ENCODE measurements around the gene PTPRO.

PTPRO gene

GRCh38 chr12:15446807-15447206 lies 124.5 kb downstream of the PTPRO start:
- peak; percentile 41 for DNase-seq (ENCODE audit: low read depth)

DNA sequence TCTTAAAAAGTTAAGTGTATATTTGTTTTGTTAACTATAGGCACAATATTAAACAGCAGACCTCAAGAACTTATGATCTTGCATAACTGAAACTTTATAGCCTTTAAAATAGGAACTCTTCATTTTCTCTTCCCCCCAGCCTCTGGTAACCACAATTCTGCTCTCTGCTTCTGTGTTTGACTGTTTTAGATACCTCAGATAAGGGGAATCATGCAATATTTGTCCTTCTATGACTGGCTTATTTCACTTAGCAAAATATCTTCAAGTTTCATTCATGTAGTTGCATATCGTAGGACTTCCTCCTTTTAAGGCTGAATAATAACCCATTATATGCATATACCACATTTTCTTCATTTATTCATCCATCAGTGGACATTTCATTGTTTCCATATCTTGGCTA lies 131.3 kb downstream of the PTPRO start:
- no peak for DNase-seq (ENCODE audit: low read depth)

DNA sequence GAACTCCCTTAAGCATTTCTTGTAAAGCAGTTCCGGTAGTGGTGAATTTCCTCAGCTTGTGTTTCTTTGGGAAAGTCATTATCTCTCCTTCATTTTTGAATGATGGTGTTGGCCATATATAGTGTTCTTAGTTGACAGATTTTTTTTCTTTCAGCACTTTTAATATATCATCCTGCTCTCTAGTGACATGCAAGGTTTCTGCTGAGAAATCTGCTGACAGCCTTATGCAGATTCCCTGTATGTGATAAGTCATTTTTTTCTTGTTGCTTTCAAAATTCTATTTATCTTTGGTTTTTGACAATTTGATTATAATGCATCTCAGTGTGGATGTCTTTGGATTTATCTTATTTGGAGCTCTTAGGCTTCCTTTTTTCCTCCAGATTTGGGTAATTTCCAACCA lies 135.7 kb downstream of the PTPRO start:
- DNase-seq (ENCODE audit: low read depth), result no peak

DNA sequence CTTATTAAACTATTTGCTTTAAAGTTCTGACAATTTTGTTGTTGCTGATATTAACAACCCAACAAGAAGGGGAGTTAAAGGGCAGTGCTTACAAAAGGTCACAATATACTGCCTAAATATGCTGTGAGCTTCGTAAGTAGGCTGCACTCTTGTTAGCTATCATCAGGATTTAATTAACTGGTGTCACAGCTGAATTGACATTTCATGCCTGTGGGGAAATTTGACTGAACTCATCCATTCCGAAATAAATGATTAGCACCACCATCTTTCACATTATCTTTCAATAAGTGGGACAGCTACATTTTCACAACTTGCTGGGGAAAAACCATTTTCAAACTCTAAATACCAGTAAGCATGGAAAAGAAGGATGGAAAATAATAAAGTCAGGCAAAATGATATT lies 146.6 kb downstream of the PTPRO start:
- DNase-seq (ENCODE audit: low read depth), result no peak

- no peak for DNase-seq (ENCODE audit: low read depth)
Observed at GRCh38 chr12:15469356-15469755, 147.0 kb downstream of the PTPRO start.

DNA sequence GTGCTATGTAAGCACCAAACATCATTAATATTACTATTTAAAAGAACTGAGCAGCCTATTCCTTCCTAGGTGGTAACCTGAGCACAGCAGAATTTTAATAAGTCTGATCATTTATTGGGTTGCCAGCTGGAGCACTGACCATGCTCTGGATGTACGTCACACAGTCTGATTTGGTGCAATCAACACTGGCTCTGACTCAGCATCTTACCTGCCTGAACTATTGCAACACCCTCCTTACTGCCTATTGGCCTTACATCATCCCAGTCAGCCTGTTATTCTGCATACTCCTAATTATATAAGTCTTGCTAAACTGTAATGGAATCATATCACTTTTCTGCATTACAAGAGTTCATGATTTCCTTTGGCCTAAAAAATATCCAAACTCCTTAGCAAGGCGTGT lies 149.7 kb downstream of the PTPRO start:
- DNase-seq (ENCODE audit: low read depth), result no peak

GRCh38 chr12:15474766-15475165 lies 152.5 kb downstream of the PTPRO start:
- DNase-seq (ENCODE audit: low read depth), result no peak

DNA sequence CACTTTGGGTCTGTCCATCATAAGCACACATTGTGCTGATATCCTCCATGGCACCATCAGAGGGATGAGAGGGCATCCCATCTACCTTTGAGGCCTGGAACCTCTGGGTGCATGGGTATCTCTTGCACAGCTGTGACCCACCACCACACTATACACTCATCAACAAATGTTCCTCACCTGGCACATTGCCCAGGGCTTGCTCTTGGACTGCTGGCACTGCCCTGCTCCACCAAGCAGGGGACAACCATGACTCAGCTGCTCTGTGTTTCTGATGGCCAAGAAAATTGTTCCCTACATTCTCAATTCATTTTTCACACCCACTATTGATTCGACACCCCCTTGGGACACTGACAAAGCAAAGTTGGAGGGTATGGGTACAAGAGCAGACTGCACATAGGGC lies 155.5 kb downstream of the PTPRO start:
- no peak for DNase-seq (ENCODE audit: low read depth)

DNA sequence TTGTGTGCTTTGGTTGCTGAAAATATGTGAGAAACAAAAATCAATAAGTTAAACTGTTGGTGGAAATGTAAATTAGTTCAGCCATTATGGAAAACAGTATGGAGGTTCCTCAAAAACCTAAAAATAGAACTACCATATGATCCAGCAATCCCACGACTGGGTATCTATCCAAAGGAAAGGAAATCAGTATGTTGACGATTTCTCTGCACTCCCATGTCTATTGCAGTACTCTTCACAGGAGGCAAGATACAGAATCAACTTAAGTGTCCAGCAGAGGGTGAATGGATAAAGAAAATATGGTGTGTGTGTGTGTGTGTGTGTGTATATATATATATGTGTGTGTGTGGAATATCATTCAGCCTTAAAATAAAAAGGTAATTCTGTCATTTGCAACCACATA lies 159.5 kb downstream of the PTPRO start:
- DNase-seq (ENCODE audit: low read depth), result no peak

- no peak for DNase-seq (ENCODE audit: low read depth)
Observed at GRCh38 chr12:15485466-15485865, 163.2 kb downstream of the PTPRO start.

DNA sequence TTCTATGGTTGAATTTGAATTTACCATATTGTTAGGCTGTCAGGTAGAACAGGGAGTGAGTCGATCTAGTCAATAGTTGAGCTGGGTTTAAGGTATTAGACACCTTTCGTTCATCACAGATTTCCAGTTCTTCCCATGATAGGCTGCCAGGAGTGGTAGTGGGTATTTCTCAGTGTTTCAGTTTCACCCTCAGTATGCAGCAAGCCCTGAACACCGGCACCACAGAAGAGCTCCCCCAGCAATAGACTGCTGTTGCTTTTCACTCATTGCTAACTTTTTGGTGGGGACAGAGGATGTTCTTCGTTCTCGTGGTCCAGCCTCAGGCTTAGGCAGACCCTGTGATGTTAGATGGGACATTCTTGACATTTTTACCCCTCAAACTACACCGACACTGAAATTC lies 164.6 kb downstream of the PTPRO start:
- DNase-seq (ENCODE audit: low read depth), result no peak

- DNase-seq (ENCODE audit: low read depth), result no peak
Observed at GRCh38 chr12:15488481-15488880, 166.2 kb downstream of the PTPRO start.

- no peak for DNase-seq (ENCODE audit: low read depth)
Observed at GRCh38 chr12:15494329-15495046, 172.2 kb downstream of the PTPRO start.

DNA sequence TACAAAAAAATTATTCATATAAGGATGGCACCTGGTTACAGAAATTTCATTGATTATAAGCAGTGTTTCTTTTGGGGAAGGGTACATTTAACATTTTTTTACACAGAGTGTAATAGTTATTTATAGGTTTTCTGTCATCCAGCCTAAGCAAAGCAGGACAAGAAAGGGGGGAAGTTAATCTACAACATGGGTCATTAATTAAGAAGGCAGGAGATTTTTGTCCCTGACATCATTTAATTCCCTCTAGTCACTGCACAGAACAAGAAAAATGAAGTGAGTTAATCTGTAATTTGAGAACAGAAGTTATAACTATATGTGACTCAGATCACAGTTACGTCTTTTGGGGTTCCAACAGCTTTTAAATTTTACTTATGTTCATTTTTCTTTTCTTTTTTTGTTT lies 173.4 kb downstream of the PTPRO start:
- DNase-seq (ENCODE audit: low read depth), result no peak

DNA sequence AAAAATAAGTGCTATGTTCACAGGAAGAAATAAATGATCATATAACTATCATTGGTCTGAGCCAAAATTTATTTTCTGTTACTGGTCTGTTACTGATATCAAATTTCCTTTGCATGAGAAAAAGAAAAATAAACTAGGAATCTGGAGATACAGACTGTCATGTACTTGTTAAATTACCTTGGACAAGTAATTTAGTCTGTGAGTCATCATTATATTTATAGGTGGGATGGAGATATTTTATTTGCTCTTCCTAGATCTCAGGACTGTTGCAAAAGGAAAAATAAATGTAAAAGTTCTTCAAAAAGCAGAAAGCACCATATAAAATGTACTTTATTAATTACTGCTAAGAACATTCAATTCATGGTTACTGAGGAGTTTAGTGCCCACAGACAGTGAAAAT lies 174.4 kb downstream of the PTPRO start:
- no peak for DNase-seq (ENCODE audit: low read depth)

GRCh38 chr12:15497671-15498292 lies 175.5 kb downstream of the PTPRO start:
- DNase-seq (ENCODE audit: low read depth), result no peak

DNA sequence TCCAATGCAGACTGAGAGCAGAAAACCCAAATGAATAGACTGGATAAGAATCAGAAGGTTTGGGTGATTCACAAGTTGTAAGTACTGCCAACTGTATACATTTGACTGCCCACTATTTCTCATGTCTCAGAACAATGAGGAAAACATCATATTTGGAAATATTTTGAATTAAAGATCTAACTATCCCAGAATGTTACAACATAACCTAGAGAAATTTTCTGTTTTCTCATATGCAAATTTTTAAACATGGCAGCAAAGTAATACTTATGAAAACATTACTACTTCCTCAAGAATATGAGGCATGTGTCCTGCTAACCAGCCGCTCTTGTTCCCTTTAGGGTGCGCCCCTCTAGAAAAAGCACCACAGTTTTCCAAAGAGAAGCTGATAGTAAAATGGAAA lies 179.9 kb downstream of the PTPRO start:
- DNase-seq (ENCODE audit: low read depth), result no peak

GRCh38 chr12:15505616-15506015 lies 183.3 kb downstream of the PTPRO start:
- no peak for DNase-seq (ENCODE audit: low read depth)

DNA sequence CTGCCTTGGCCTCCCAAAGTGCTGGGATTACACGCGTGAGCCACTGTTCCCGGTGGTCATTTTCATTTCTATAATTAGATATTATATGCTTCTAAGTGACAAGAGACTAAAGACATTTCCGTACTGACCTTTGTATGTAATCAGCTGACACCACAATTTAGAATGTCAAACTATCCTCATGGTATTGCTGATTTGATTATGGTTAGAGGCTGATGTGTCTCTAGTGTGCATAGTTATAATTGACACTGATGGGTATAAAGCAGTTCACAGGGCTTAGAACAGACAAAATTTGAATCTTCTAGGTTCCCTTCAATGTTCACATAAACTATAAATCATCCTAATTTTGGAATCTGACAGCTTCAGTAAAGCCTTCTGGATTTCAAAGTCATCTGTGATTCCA lies 192.7 kb downstream of the PTPRO start:
- DNase-seq (ENCODE audit: low read depth), result no peak

DNA sequence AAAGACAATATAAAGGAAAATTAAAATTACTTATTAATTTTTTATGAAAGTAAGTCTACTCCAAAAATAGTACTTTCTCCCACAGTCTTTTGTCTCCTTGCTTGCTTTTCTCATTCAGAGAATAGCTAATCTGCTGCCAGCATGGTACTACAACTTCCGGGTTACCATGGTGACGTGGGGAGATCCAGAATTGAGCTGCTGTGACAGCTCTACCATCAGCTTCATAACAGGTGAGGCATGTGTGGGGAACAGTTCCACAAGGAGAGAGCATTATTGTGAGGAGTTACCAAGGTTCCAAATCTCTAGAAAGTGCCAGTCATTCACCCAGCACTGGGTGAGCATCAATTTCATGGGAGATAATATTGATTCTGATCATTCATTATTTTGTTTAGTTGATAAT lies 197.8 kb downstream of the PTPRO start:
- no peak for DNase-seq (ENCODE audit: low read depth)

- DNase-seq (ENCODE audit: low read depth), result no peak
Observed at GRCh38 chr12:15520844-15521243, 198.5 kb downstream of the PTPRO start.

GRCh38 chr12:15522574-15523187 lies 200.4 kb downstream of the PTPRO start:
- peak; percentile 68 for DNase-seq (ENCODE audit: low read depth)

GRCh38 chr12:15525441-15525840 lies 203.1 kb downstream of the PTPRO start:
- no peak for DNase-seq (ENCODE audit: low read depth)

GRCh38 chr12:15526033-15526432 lies 203.7 kb downstream of the PTPRO start:
- DNase-seq (ENCODE audit: low read depth), result no peak
